OCI-LY1 (cell line): ENCODE measurements around the gene SLC39A10.

Experiments
- H2AFZ ChIP-seq: fragments of 200-600 bp; sonication (generic), shearing (Covaris generic); 2 replicates; pipeline ENCODE4 v1.6.0; 2014; ENCODE audit warnings: antibody characterized with exemption, mild to moderate bottlenecking, low read length
- H3F3A ChIP-seq: fragments of 200-600 bp; sonication (generic), shearing (Covaris generic); 2 replicates; pipeline ENCODE4 v1.6.0; 2014; ENCODE audit warnings: mild to moderate bottlenecking, antibody characterized with exemption, low read length, moderate library complexity; ENCODE audit not compliant: insufficient read depth
- H3K27ac ChIP-seq: fragments of 200-600 bp; sonication (generic); 2 replicates; pipeline ENCODE4 v1.5.1; 2014; ENCODE audit warnings: low read length, mixed run types, mild to moderate bottlenecking, low read depth; ENCODE audit not compliant: poor library complexity, severe bottlenecking
- H3K27me3 ChIP-seq: fragments of 200-600 bp; sonication (generic); 2 replicates; pipeline ENCODE4 v1.6.0; 2014; ENCODE audit warnings: antibody characterized with exemption, mild to moderate bottlenecking, low read length, moderate library complexity; ENCODE audit not compliant: insufficient read depth
- H3K36me3 ChIP-seq: fragments of 200-600 bp; sonication (generic); 2 replicates; pipeline ENCODE4 v1.6.1; 2014; ENCODE audit warnings: mild to moderate bottlenecking, antibody characterized with exemption, low read length, moderate library complexity, mixed read lengths; ENCODE audit not compliant: insufficient read depth
- H3K4me1 ChIP-seq: fragments of 200-600 bp; sonication (generic); 2 replicates; pipeline ENCODE4 v1.5.1; 2014; ENCODE audit warnings: mild to moderate bottlenecking, low read length, moderate library complexity; ENCODE audit not compliant: insufficient read depth, severe bottlenecking
- H3K4me2 ChIP-seq: fragments of 200-600 bp; sonication (generic), shearing (Covaris generic); 2 replicates; pipeline ENCODE4 v1.6.1; 2014; ENCODE audit warnings: low read length
- H3K4me3 ChIP-seq: fragments of 200-600 bp; sonication (generic); 2 replicates; pipeline ENCODE4 v1.5.1; 2014; ENCODE audit warnings: low read length, low read depth, mild to moderate bottlenecking, mixed read lengths; ENCODE audit not compliant: poor library complexity, severe bottlenecking
- H3K79me2 ChIP-seq: fragments of 200-600 bp; shearing (Covaris generic); 2 replicates; pipeline ENCODE4 v1.6.1; 2016; ENCODE audit warnings: mixed run types, low read length, mixed read lengths; ENCODE audit not compliant: insufficient read depth
- H3K9ac ChIP-seq: fragments of 200-600 bp; sonication (generic), shearing (Covaris generic); 2 replicates; pipeline ENCODE4 v1.6.1; 2014; ENCODE audit warnings: mild to moderate bottlenecking, low read length, mixed read lengths
- H3K9me2 ChIP-seq: fragments of 200-600 bp; sonication (generic), shearing (Covaris generic); 2 replicates; pipeline ENCODE4 v1.6.1; 2014; ENCODE audit warnings: low read depth, mild to moderate bottlenecking, low read length, mixed read lengths
- H3K9me3 ChIP-seq: fragments of 200-600 bp; shearing (Covaris generic); 2 replicates; pipeline ENCODE4 v1.6.1; 2014; ENCODE audit warnings: low read length, mixed read lengths
- H4K20me1 ChIP-seq: fragments of 200-600 bp; sonication (generic), shearing (Covaris generic); 2 replicates; pipeline ENCODE4 v1.6.0; 2016; ENCODE audit warnings: mild to moderate bottlenecking, low read length; ENCODE audit not compliant: insufficient read depth
- CTCF ChIP-seq: fragments of 200-600 bp; sonication (generic), shearing (Covaris generic); IDR thresholded peaks from 2 replicates; pipeline ENCODE4 v1.5.1; 2017; ENCODE audit warnings: mild to moderate bottlenecking, antibody characterized with exemption, low read length, moderate library complexity, mixed read lengths
- EZH2 ChIP-seq: fragments of 200-600 bp; sonication (generic), shearing (Covaris generic); IDR thresholded peaks from 2 replicates; pipeline ENCODE4 v1.8.0; 2017; ENCODE audit warnings: borderline replicate concordance, mixed run types, mild to moderate bottlenecking, antibody characterized with exemption, low read length, moderate library complexity, mixed read lengths

SLC39A10 gene

GRCh38 chr2:195670191-195670590 is 13.2 kb downstream of the SLC39A10 start:
- no peaks in the 10 kb centered on the region for H3K79me2 ChIP-seq
- no peaks in the 10 kb centered on the region; the same call in 1 of the 2 replicates for H4K20me1 ChIP-seq
- no peaks in the 10 kb centered on the region for H3K9me2 ChIP-seq
- H3K9me3 ChIP-seq: no peaks in the 10 kb centered on the region
- no peak overlapping the region for H3K9ac ChIP-seq
- H3F3A ChIP-seq: no peaks in the 10 kb centered on the region
- peaks cover 9% of the 10 kb centered on the region for H3K4me1 ChIP-seq
- TF ChIP-seq CTCF: no peak
- no peak for TF ChIP-seq EZH2
- no peaks in the 10 kb centered on the region for H3K27me3 ChIP-seq
- H2AFZ ChIP-seq: no peak overlapping the region
- H3K4me3 ChIP-seq: no peak overlapping the region
- H3K36me3 ChIP-seq: no peaks in the 10 kb centered on the region
- H3K27ac ChIP-seq: no peak overlapping the region
- H3K4me2 ChIP-seq: no peak overlapping the region

GRCh38 chr2:195671563-195671962 is 14.5 kb downstream of the SLC39A10 start:
- H3K27me3 ChIP-seq: no peaks in the 10 kb centered on the region
- H3K79me2 ChIP-seq: no peaks in the 10 kb centered on the region
- H2AFZ ChIP-seq: no peak overlapping the region
- no peak overlapping the region for H3K4me3 ChIP-seq
- H3K9me3 ChIP-seq: no peaks in the 10 kb centered on the region
- no peaks in the 10 kb centered on the region; the same call in 1 of the 2 replicates for H4K20me1 ChIP-seq
- H3K27ac ChIP-seq: no peak overlapping the region
- H3K9ac ChIP-seq: no peak overlapping the region
- H3K4me2 ChIP-seq: no peak overlapping the region
- no peak for TF ChIP-seq CTCF
- TF ChIP-seq EZH2: no peak
- H3K9me2 ChIP-seq: no peaks in the 10 kb centered on the region
- no peaks in the 10 kb centered on the region for H3K36me3 ChIP-seq
- no peaks in the 10 kb centered on the region for H3F3A ChIP-seq
- H3K4me1 ChIP-seq: no peaks in the 10 kb centered on the region

- Histone ChIP-seq H3K27ac (no peak overlapping the region), H2AFZ (no peak overlapping the region), H3K36me3 (no peaks in the 10 kb centered on the region), H3K79me2 (no peaks in the 10 kb centered on the region), H3K4me1 (no peaks in the 10 kb centered on the region), H3K9ac (no peak overlapping the region), H3K27me3 (no peaks in the 10 kb centered on the region), H3K9me3 (no peaks in the 10 kb centered on the region), H3K4me3 (no peak overlapping the region), H4K20me1 (no peaks in the 10 kb centered on the region), H3F3A (no peaks in the 10 kb centered on the region), H3K9me2 (no peaks in the 10 kb centered on the region), H3K4me2 (no peak overlapping the region)
- TF ChIP-seq EZH2 (no peak), CTCF (peak; percentile 17; the same call in 1 of the 2 replicates)
Measured at GRCh38 chr2:195672674-195673073, 15.6 kb downstream of the SLC39A10 start.
